GM19328 (cell line): ENCODE results near the gene TARS2.

Experiments
- ATAC-seq: cut with Tn5 transposase; IDR thresholded peaks from one replicate; pipeline ENCODE4 v1.9.1; 2021; ENCODE audit warnings: mild to moderate bottlenecking, moderate library complexity; ENCODE audit not compliant: unreplicated experiment

TARS2 gene

DNA sequence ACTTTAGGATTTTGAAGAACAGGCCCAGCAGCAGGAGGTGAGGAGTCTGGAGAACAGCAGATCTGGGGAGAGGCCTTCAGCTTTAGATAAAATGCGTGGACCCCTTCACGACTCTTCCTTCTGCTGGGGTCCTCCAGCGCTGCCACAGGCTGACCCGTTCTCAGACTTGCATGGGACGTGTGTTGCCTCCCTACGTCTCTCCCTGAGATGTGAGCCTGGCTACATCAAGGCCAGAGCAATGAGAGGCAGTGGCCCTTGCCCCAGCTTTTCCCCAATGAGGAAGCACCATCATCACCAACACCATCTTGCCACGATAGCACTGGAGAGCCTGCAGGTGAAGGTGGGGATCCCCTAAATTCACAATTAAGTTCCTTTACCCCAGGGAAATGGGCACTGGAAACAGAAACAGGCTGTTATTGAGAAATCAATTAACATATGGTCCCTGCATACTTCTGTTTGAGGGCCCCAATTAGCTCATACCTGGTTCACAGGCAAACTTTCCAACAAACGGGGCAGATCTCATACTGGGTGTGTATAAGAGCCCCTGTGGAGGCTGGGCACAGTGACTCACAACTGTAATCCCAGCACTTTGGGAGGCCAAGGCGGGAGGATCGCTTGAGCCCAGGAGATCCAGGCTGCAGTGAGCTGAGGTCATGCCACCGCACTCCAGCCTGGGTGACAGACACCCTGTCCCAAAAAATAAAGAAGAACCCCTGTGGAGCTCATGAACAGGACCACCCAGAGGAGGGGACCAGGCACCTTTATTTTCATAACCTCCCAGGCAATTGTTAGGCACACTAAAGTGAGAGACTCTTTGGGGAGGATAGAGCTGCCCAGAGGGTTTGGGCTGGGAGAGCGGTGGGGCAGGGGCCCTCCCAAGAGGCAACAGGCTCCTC, 49.9 kb downstream of the TARS2 start:
- no peak for ATAC-seq

DNA sequence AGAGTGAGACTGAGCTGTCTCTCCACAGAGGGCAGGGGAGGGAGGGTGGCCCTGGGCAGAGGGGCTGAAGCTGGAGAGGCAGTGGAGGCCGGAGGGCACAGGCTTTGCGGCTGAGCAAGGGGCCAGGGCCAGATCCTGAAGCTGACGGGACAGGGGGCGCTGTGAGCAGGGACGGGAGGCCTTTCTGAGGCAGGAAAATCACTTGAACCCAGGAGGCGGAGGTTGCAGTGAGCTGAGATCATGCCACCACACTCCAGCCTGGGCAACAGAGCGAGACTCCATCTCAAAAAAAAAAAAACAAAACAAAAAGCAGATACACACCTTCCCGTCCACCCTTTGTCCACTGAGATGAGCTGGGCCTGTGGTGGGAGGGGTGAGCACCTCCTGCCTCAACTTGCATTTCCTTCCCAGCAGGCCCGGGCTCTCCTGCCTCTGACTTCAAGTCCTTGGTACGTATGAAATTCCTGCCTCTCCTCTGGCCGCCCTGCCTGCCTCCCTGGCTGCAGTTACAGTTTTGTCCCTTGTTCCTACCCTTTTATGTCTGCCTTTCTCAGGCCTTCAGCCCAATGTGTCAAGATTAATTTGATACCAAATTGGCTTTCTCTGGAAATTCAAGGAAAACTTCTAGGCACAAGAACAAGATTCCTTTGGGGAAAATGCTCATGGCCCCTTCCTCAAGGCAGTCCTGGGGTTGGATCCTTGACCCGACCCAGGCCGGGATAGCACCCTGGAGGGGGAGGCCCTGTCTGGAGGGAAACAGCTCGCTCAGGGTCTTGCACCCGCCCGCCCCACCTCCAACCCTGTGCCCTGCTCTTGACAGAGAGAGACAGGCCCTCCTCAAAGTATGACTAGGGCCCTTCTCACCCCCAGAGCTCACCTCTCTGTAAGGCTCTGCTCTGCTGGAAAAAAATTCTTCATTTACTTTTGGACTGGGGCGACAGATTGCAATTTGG, 50.8 kb downstream of the TARS2 start:
- no peak for ATAC-seq

DNA sequence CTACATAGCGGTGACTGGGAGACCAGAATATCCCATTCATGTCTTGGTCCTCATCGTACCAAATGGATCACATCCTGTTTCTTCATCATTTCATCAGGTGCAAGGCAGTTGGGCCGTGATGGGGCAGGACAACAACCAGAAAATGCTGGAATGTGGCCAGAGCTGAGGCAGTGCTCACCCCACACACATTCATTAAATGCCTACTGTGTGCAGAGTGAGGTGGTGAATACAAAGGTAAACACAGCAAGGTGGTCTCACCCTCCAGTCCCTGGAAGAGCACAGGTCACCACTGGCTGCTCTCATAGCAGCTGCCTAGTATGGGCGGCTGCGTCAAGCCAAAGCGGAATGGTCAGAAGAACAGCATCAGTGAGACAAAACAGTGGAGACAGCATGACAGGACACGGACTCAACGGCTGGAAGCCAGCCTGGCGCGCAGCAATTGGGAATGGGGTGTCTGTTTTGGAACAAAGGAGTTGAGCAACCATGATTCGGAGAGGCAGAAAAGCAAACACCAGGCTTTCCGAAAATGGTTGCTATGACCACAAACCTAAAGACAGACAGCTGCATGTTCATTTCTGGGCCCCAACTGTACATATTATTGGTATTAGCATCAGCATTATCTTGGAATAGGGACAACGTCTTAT, 56.4 kb downstream of the TARS2 start:
- no peak for ATAC-seq

DNA sequence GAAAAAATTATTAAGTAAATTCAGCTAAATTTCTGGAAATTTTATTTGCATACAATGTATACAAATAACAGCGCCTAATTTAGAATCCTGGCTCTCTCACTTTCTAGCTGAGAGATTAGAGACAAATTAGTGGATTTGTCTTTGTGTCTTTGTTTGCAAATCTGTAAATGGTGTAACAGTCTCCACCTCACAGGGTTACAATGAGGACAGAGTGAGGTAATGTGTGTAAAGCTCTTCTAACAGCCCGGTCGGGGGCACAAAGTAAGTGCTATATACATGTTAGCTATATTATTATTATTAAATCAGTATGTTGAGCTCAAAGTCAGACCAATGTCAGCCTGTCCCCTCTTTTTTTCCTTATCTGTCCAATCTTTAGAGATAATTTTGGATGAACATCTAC, 57.0 kb downstream of the TARS2 start:
- ATAC-seq, result no peak

DNA sequence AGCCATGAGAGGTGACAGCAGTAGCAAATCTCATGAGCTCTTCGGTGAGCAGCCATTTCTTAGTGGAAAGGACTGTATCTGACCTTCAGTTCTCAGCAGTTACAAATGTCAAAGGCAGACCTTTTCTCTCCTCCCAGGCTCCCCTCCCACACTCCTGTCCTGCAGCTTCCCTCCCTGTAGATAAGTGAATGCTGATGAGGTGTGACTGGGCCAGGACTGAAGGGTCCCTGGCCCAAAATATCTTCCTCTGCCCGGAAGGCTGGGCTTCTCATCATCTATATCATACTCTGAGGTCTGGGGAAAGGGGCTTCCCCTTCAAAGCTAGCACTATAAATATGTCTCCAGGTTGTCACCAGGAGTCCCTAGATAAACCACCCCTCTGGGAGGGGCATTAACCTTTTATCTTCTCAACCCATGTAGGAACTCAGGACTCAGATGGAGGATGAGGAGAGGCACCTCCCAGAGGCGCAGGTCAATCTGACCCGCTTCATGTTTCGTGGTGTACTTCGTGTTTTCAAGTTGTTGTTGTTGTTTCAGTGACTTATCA, 58.3 kb downstream of the TARS2 start:
- ATAC-seq, result no peak

DNA sequence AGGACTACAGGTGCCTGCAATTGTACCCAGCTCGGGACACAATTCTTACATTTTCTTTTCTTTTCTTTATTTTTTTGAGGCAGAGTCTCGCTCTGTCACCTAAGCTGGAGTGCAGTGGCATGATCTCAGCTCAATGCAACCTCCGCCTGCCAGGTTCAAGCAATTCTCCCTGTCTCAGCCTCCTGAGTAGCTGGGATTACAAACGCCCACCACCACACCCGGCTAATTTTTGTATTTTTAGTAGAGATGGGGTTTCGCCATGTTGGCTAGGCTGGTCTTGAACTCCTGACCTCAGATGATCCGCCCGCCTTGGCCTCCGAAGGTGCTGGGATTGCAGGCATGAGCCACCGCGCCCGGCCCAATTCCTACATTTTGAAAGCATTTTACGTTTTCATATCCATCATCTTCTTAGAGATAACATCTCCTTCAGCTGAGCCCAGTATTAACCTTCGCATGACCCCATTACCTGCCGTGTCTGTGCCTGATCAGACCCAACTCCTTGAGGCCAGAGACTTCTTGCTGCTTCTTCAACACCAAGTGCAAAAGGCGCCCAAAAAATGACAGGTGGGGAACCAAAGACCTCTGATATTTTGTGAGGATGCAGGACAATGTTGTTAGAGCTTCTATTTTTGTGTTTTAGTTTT, 59.2 kb downstream of the TARS2 start:
- ATAC-seq, result no peak

DNA sequence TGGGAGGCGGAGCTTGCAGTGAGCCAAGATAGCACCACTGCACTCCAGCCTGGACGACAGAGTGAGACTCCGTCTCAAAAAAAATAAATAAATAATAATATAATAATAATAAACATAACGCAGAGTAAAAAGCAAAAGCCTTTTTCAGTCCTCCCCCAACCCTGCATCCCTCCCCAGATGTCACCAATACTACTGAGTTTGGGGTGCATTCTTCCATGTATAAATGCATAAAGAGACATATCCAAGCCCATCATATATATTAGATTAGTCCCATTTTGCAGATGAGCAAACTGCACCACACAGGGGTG, 61.1 kb downstream of the TARS2 start:
- no peak for ATAC-seq

DNA sequence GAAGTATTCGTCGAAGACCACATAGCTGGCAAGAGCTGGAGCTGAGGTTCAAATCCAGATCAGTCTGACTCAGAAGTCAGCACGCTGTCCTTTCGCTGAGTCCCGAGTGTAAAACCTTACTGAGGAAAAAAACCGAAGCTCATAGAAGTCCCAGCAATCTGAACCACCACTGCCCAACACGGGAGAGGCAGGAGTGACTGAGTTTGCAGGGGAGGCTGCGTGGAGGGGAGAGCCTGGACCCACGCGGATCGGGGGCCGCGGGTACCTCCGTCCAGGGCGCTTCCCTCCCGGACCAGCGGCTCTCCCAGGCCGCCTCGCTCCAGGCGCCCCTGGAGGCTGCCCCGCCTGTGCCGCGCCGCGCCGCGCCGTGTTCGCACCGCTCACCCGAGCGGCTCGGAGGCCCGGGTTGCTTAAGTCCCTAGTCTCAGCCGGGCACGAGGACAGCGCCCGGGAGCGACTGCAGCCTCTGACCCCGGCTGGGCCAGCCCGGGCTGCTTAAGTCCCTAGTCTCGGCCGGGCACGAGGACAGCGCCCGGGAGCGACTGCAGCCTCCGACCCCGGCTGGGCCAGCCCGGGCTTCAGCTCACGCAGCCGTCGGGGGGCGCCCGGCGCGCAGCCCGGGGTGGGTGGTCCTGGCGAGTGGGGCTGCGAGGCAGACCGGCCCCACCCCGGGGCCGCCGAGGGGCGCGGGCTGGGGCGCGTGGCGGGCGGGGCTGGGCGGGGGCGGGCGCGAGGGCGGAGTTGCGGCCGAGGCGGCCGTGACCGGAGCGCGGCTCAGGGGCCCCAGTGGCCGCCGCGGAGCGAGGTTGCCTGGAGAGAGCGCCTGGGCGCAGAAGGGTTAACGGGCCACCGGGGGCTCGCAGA, 61.6 kb downstream of the TARS2 start, which contains the start of gene ADAMTSL4:
ADAMTSL4 (plus strand) TSS at position 777 of the 864 bp plus-strand sequence. CDS start 2,881 bp downstream, outside the sequence.
- no peak for ATAC-seq

DNA sequence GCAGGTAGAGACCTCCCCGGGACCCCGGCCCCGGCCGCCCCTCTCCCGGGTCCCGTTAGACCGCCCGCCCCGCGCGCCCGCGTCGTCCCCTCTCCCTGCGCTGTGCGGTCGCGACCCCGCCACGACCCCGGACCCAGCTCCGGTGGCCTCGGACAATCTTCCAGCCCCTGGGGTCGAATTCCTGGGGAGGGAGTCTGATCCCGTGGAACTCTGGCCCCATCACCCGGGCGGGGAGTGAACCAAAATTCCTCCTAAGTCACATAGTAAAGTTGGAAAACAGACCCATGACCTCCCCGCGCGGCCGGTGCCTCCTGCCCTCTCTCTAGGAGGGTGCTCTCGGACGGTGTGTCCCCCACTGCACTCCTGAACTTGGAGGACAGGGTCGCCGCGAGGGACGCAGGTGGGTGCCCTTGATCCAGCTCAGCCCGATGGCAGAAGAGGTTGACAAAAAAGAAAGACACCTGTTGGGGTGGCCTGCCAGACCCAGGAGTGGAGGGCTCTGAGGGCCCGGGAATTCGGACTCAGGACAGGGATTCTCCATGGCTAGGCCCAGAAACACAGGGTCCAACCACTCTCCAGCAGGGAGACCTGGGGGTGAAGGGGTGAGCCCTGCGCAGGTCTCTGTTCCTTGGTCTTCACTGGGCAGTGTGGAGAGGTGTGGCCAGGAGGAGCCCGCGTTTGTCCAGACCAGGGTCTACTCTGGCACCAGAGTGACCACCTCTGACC, 62.4 kb downstream of the TARS2 start:
- ATAC-seq, result no peak

DNA sequence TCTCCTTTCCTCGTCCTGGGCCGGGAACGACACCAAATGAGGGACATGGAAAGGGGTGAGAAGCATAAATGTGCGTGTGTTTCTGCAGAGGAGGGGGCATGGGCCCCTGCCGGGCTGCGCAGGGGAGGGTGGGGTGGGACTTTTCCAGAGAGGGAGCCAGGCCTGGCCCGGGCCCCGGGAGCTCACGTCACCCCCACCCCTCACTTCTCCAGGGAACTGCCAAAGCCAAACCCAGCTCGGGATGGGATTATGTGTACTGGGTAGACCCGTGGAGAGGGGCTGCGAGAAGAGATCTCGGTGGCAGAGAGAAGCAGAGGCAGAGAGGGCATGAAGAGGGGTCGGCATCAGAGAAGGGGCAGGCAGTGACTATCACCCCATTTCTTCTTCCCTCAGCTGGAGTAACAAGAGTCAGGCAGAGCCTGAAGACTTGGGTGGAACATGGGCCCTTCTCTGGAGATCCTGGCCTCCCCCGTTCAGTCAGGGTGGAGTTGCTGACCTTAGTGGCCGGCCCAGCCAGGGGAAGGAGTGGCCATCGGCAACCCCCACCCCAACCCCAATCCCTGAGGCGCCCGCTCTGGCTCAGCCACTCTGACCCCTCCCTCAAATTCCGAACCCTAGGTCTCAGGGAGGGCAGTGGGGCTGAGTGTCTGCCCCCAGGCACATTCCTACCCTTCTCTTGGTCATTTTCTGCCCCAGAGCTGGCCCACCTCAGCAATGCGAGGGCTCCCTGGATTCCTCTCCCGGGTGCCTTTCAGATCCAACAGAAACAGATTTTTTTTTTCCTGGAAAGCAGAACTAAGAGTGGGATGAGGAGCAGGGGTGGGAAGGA, 63.2 kb downstream of the TARS2 start:
- no peak for ATAC-seq

DNA sequence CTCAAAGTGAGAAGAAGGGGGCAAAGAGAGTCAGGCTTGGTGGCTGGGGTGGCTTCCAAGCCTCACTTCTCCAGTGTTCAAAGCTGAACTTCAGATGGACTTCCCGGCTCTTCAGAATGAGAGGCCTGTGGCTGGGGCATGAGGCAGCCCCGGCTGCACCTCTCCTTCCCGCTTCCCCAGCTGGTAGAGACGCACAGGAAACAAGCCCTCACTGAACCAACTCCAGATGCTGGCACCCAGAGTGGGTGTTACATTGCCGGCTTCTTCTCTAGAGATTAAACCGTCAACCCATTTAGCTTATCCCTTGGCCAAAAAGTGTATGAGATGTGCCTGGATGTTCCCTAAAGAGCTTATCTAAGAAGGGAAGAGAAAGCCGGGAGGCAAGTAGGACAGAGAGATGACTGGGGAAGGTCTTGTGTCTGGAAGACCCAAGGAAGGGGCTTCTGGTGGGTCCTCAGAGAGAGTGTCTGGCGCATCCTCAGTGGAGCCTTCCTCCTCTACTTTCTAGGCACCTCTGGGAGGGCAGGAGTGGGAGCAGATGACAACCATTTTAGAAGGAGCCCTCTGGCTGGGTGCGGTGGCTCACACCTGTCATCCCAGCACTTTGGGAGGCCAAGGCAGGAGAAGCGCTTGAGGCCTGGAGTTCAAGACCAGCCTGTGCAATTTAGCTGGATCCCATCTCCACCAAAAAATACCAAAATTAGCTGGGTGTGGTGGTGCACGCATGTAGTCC, 64.0 kb downstream of the TARS2 start:
- ATAC-seq, result no peak

DNA sequence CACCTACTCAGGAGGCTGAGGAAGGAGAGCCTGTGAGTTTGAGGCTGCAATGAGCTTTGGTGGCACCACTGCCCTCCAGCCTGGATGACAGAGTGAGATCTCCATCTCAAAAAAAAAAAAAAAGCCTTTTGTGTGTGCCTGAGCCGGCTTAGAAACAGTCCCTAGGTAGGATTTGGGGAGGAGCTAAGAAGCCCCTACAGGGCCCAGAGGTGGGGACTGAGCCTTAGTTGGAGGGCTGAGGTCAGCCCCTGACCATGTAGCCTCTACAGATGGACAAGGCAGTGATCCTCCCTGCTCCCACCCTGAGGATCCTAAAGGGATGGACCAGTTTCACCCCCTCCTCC, 64.5 kb downstream of the TARS2 start:
- no peak for ATAC-seq

DNA sequence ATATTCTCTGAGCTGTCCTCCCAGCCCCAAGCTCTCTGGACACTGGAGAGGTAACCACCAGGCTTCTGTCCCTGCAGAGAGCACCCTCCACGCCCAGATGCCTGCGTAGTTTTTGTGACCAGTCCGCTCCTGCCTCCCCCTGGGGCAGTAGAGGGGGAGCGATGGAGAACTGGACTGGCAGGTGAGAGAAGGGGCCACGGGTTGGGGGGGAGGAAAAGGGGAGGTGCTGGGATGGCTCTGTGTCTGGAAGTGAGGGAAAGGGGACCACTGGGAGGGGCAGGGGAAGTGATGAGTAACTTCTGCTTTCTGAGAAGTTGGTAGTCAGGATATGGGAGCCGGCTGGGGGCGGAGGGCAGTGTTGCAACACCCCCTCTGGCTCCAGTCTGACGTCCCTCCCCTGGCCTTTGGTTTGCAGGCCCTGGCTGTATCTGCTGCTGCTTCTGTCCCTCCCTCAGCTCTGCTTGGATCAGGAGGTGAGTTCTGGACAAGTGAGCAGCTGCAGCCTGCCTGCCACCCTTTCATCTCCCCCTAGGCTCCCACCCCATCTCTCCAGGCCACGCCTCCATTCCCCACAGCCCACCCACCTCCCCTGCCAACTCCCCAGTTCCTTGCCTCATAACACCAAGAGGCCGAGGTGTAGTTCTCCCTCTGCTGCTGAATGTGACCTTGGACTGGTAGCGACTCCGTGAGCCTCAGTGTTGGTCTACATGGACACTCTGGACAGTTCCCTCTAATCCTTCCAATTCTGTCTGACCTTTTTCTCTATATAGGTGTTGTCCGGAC, 65.1 kb downstream of the TARS2 start:
- ATAC-seq, result no peak

DNA sequence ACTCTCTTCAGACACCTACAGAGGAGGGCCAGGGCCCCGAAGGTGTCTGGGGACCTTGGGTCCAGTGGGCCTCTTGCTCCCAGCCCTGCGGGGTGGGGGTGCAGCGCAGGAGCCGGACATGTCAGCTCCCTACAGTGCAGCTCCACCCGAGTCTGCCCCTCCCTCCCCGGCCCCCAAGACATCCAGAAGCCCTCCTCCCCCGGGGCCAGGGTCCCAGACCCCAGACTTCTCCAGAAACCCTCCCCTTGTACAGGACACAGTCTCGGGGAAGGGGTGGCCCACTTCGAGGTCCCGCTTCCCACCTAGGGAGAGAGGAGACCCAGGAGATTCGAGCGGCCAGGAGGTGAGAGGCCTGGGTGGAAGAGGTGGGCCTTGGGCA, 65.7 kb downstream of the TARS2 start:
- ATAC-seq, result no peak

DNA sequence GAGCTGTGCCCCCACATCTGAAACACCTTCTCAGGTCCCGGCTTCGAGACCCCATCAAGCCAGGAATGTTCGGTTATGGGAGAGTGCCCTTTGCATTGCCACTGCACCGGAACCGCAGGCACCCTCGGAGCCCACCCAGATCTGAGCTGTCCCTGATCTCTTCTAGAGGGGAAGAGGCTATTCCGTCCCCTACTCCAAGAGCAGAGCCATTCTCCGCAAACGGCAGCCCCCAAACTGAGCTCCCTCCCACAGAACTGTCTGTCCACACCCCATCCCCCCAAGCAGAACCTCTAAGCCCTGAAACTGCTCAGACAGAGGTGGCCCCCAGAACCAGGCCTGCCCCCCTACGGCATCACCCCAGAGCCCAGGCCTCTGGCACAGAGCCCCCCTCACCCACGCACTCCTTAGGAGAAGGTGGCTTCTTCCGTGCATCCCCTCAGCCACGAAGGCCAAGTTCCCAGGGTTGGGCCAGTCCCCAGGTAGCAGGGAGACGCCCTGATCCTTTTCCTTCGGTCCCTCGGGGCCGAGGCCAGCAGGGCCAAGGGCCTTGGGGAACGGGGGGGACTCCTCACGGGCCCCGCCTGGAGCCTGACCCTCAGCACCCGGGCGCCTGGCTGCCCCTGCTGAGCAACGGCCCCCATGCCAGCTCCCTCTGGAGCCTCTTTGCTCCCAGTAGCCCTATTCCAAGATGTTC, 66.3 kb downstream of the TARS2 start:
- ATAC-seq, result no peak

DNA sequence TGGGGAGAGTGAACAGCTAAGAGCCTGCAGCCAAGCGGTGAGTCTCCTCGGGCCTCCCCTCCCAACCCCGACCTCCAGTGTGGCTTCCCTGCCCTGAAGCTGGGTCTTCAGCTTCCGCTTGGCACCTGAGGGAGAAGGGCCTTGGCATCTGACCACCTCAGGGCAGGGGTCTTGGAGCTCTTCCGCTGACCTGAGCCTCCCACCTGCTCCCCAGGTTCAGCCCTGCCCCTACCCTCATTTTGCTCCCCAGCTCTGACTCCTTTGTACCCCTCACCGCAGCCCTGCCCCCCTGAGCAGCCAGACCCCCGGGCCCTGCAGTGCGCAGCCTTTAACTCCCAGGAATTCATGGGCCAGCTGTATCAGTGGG, 66.8 kb downstream of the TARS2 start:
- no peak for ATAC-seq
